IMR-90 (cell line): Measurements from ENCODE around the gene SPNS2. TPM values are rescaled to one million over a fixed set of nuclear protein-coding genes. Genes with fewer than 3 reads are reported as not detected.
A peak's percentile ranks its signal among the peaks of the same experiment; 100 is the strongest.

Experiments used
- ATAC-seq: fragments of 200-7000 bp; cut with Tn5 transposase; 2 replicates; pipeline ENCODE4 v1.9.1; 2020; ENCODE audit warnings: low read depth, mild to moderate bottlenecking, moderate library complexity
- BruUV-seq: library from RNA; stranded (reverse); fragments of 400-500 nt; replicated peaks from 2 replicates; lab custom pipeline; 2021; lab: Mats Ljungman, UMichigan
- CTCF ChIA-PET: fragments of 300-600 bp; formaldehyde crosslinking; extraction: SDS; loops from one replicate; lab custom pipeline; 2021; ENCODE audit warnings: antibody characterized with exemption; lab: Yijun Ruan, JAX
- POLR2A ChIA-PET: fragments of 300-600 bp; sonication (Branson Sonifier 250); formaldehyde crosslinking; loops from one replicate; lab custom pipeline; 2022; ENCODE audit warnings: antibody characterized with exemption; ENCODE audit not compliant: unreplicated experiment; lab: Charles Lee
- DNase-seq: peaks from one replicate; pipeline ENCODE4 v3.0.0; 2013
- H2AFZ ChIP-seq: replicated peaks from 2 replicates; pipeline ENCODE3; 2013; ENCODE audit warnings: low read length, mild to moderate bottlenecking; ENCODE audit not compliant: poor library complexity
- H2AK5ac ChIP-seq: 2 replicates; pipeline ENCODE4 v1.6.1; 2013; ENCODE audit warnings: low read depth, low read length, inconsistent platforms
- H2AK9ac ChIP-seq: replicated peaks from 2 replicates; pipeline ENCODE3; 2013; ENCODE audit warnings: mild to moderate bottlenecking, low read depth, low read length, moderate library complexity; ENCODE audit not compliant: poor library complexity
- H2BK120ac ChIP-seq: 2 replicates; pipeline ENCODE4 v1.6.1; 2013; ENCODE audit warnings: low read depth, low read length, inconsistent platforms
- H2BK15ac ChIP-seq: 3 replicates; pipeline ENCODE4 v1.6.1; 2013; ENCODE audit warnings: low read depth, low read length, inconsistent platforms
- H2BK20ac ChIP-seq: 2 replicates; pipeline ENCODE4 v1.6.1; 2013; ENCODE audit warnings: low read depth, mild to moderate bottlenecking, inconsistent platforms, low read length, moderate library complexity
- H2BK5ac ChIP-seq: 2 replicates; pipeline ENCODE4 v1.6.1; 2013; ENCODE audit warnings: mild to moderate bottlenecking, low read depth, low read length, inconsistent platforms; ENCODE audit not compliant: poor library complexity, severe bottlenecking
- H3K14ac ChIP-seq: replicated peaks from 2 replicates; pipeline ENCODE4 v1.6.1; 2013; ENCODE audit warnings: low read depth, low read length, inconsistent platforms
- H3K18ac ChIP-seq: 2 replicates; pipeline ENCODE4 v1.6.1; 2013; ENCODE audit warnings: low read depth, low read length, control low read depth
- H3K23ac ChIP-seq: 2 replicates; pipeline ENCODE4 v1.6.1; 2013; ENCODE audit warnings: low read depth, low read length, inconsistent platforms
- H3K27ac ChIP-seq: 2 replicates; pipeline ENCODE4 v1.5.1; 2013; ENCODE audit warnings: mild to moderate bottlenecking, control low read depth, low read length; ENCODE audit not compliant: insufficient read depth
- H3K27me3 ChIP-seq: 2 replicates; pipeline ENCODE4 v1.6.1; 2013; ENCODE audit warnings: low read length; ENCODE audit not compliant: control insufficient read depth, insufficient read depth
- H3K36me3 ChIP-seq: 2 replicates; pipeline ENCODE4 v1.6.1; 2013; ENCODE audit warnings: low read length, mixed read lengths; ENCODE audit not compliant: control insufficient read depth, insufficient read depth
- H3K4ac ChIP-seq: 2 replicates; pipeline ENCODE4 v1.6.1; 2013; ENCODE audit warnings: low read depth, low read length, inconsistent platforms
- H3K4me1 ChIP-seq: 2 replicates; pipeline ENCODE4 v1.6.1; 2013; ENCODE audit warnings: low read length, mixed read lengths; ENCODE audit not compliant: control insufficient read depth, insufficient read depth
- H3K4me2 ChIP-seq: 2 replicates; pipeline ENCODE4 v1.6.1; 2013; ENCODE audit warnings: low read depth, mild to moderate bottlenecking, control low read depth, low read length, moderate library complexity
- H3K4me3 ChIP-seq: 2 replicates; pipeline ENCODE4 v1.5.1; 2013; ENCODE audit warnings: low read depth, mild to moderate bottlenecking, control low read depth, low read length, moderate library complexity; ENCODE audit not compliant: insufficient read depth
- H3K56ac ChIP-seq: 2 replicates; pipeline ENCODE4 v1.6.1; 2013; ENCODE audit warnings: low read length, inconsistent platforms; ENCODE audit not compliant: insufficient read depth; ENCODE audit errors: extremely low read depth
- H3K79me1 ChIP-seq, 2 experiments: 2 replicates each; pipeline ENCODE4 v1.6.1; 2013; ENCODE audit warnings: low read length in 2 of 2, inconsistent platforms in 1 of 2, low read depth in 1 of 2
- H3K9ac ChIP-seq: 2 replicates; pipeline ENCODE4 v1.6.1; 2013; ENCODE audit warnings: low read depth, low read length, control low read depth
- H3K9me1 ChIP-seq: 2 replicates; pipeline ENCODE4 v1.6.1; 2013; ENCODE audit warnings: low read length, inconsistent platforms; ENCODE audit not compliant: insufficient read depth
- H3K9me3 ChIP-seq: 2 replicates; pipeline ENCODE4 v1.6.1; 2013; ENCODE audit warnings: low read length; ENCODE audit not compliant: control insufficient read depth, insufficient read depth
- H4K20me1 ChIP-seq: 2 replicates; pipeline ENCODE4 v1.6.1; 2013; ENCODE audit warnings: low read length, inconsistent platforms; ENCODE audit not compliant: insufficient read depth
- H4K5ac ChIP-seq: 2 replicates; pipeline ENCODE4 v1.6.1; 2013; ENCODE audit warnings: mild to moderate bottlenecking, low read depth, low read length, control low read depth
- H4K8ac ChIP-seq, 2 experiments: 2 replicates each; pipeline ENCODE4 v1.6.1; 2013; ENCODE audit warnings: low read depth in 2 of 2, low read length in 2 of 2, control low read depth in 1 of 2, inconsistent platforms in 1 of 2
- H4K91ac ChIP-seq: 2 replicates; pipeline ENCODE4 v1.6.1; 2013; ENCODE audit warnings: low read depth, low read length, inconsistent platforms; ENCODE audit not compliant: insufficient read depth
- BHLHE40 ChIP-seq: fragments of 150-350 bp; IDR thresholded peaks from 2 replicates; pipeline ENCODE4 v1.6.1; 2016; ENCODE audit warnings: mild to moderate bottlenecking, low read depth, low read length
- CEBPB ChIP-seq: IDR thresholded peaks from 2 replicates; pipeline ENCODE4 v1.6.1; 2012; ENCODE audit warnings: low read depth, low read length, improper control_type of control experiment
- CHD1 ChIP-seq: IDR thresholded peaks from 2 replicates; pipeline ENCODE4 v1.6.1; 2012; ENCODE audit warnings: low read depth, low read length, improper control_type of control experiment
- CTCF ChIP-seq: conservative IDR thresholded peaks from 2 replicates; pipeline ENCODE4 v1.5.1; 2012; ENCODE audit warnings: mild to moderate bottlenecking, low read depth, low read length, improper control_type of control experiment
- FOS ChIP-seq: fragments of 150-350 bp; IDR thresholded peaks from 2 replicates; pipeline ENCODE4 v1.6.1; 2016; ENCODE audit warnings: low read depth, low read length
- MAFK ChIP-seq: IDR thresholded peaks from 2 replicates; pipeline ENCODE4 v1.6.1; 2012; ENCODE audit warnings: low read depth, low read length, improper control_type of control experiment
- MAZ ChIP-seq: IDR thresholded peaks from 2 replicates; pipeline ENCODE4 v1.6.1; 2012; ENCODE audit warnings: low read depth, mild to moderate bottlenecking, low read length, improper control_type of control experiment, moderate library complexity, borderline replicate concordance
- MXI1 ChIP-seq: IDR thresholded peaks from 2 replicates; pipeline ENCODE4 v1.6.1; 2012; ENCODE audit warnings: low read depth, mild to moderate bottlenecking, low read length, moderate library complexity, borderline replicate concordance
- NFE2L2 ChIP-seq: fragments of 150-350 bp; IDR thresholded peaks from 2 replicates; pipeline ENCODE4 v1.6.1; 2016; ENCODE audit warnings: low read depth, mild to moderate bottlenecking, low read length
- POLR2A ChIP-seq: IDR thresholded peaks from 2 replicates; pipeline ENCODE4 v1.6.1; 2012; ENCODE audit warnings: mild to moderate bottlenecking, low read depth, low read length
- RAD21 ChIP-seq: IDR thresholded peaks from 2 replicates; pipeline ENCODE4 v1.6.1; 2012; ENCODE audit warnings: low read length, improper control_type of control experiment
- RCOR1 ChIP-seq: IDR thresholded peaks from 2 replicates; pipeline ENCODE4 v1.6.1; 2012; ENCODE audit warnings: mild to moderate bottlenecking, low read length, improper control_type of control experiment; ENCODE audit not compliant: insufficient replicate concordance
- RFX5 ChIP-seq: IDR thresholded peaks from 2 replicates; pipeline ENCODE4 v1.8.0; 2012; ENCODE audit warnings: low read depth, mild to moderate bottlenecking, low read length, moderate library complexity
- USF2 ChIP-seq: fragments of 150-350 bp; IDR thresholded peaks from 2 replicates; pipeline ENCODE4 v1.6.1; 2017; ENCODE audit warnings: mild to moderate bottlenecking, antibody characterized with exemption, low read length, low read depth
- whole genome bisulfite sequencing, 2 experiments: methylation state at CpG; one replicate each; pipeline versions ENCODE4 v1.1.5 to v1.1.7; 2013; ENCODE audit warnings: missing lambda C conversion rate in 2 of 2; ENCODE audit not compliant: insufficient read length in 1 of 2; ENCODE audit errors: extremely low coverage in 2 of 2; 5-methylcytosine and 5-hydroxymethylcytosine counted together
- dilution Hi-C: fragments of 300-500 bp; cut with HindIII; formaldehyde crosslinking; loops from one replicate; pipeline ENCODE4 v1.14.3; 2018; ENCODE audit warnings: low sequenced_read_pairs; ENCODE audit not compliant: unreplicated experiment
- in situ Hi-C: fragments of 300-500 bp; cut with MboI; formaldehyde crosslinking; loops from 3 replicates; pipeline ENCODE4 v1.14.3; 2019; ENCODE audit warnings: low sequenced_read_pairs, inconsistent platforms, mixed read lengths
- intact Hi-C: fragments of 100-400 bp; cut with micrococcal nuclease; formaldehyde crosslinking; loops from 2 replicates; pipeline ENCODE4 v1.10.0; 2022
- polyA plus RNA-seq, 3 experiments: library from polyadenylated mRNA; depleted of rRNA; stranded (reverse); fragments of >200 nt; gene quantifications; 2 replicates each; pipeline ENCODE4 v1.2.3, GENCODE V29; 2012; ENCODE audit warnings: low replicate concordance in 1 of 3
- total RNA-seq: library from RNA; depleted of rRNA; stranded (reverse); fragments of >200 nt; gene quantifications from 2 replicates; pipeline ENCODE4 v1.2.3, GENCODE V29; 2012

The SPNS2 gene
- total and polyA plus RNA-seq, 2 of the 4 experiments (the other 2 are of a cell fraction), result under 0.01 TPM; not detected in 1

- Histone ChIP-seq H4K20me1 (0 out of 2 replicates have a peak, but pooled peaks cover 3% of the 10 kb centered on the region), H3K23ac (no peak overlapping the region), H2BK20ac (no peak overlapping the region), H3K27ac (no peak overlapping the region), H2AFZ (no peak overlapping the region), H2BK5ac (no peak overlapping the region), H3K18ac (no peak overlapping the region), H3K36me3 (peaks cover 34% of the 10 kb centered on the region), H2BK15ac (no peak overlapping the region), H4K8ac (no peak overlapping the region), H2AK9ac (peak overlapping the region; percentile 52), H3K56ac (no peak overlapping the region), H3K9me3 (no peaks in the 10 kb centered on the region), H3K14ac (no peak overlapping the region), H3K9ac (0 out of 2 replicates have a peak overlapping the region, but pooled peaks have one; percentile 61), H2BK120ac (no peak overlapping the region), H3K4me1 (peaks cover 10% of the 10 kb centered on the region), H3K9me1 (peaks cover 5% of the 10 kb centered on the region; the same call in 1 of the 2 replicates), H3K27me3 (no peaks in the 10 kb centered on the region), H4K5ac (no peak overlapping the region), H2AK5ac (no peak overlapping the region), H3K4me2 (peak overlapping the region; percentile 95; the same call in 1 of the 2 replicates), H3K79me1 (peaks cover 9 to 36% of the 10 kb centered on the region in 2 experiments), H3K4ac (no peak overlapping the region), H3K4me3 (no peak overlapping the region), H4K91ac (no peak overlapping the region)
- dilution Hi-C loops, result no loop called here
- intact Hi-C loops, result no loop called here
- BruUV-seq, result no TSS peak
- CTCF ChIA-PET, result interaction anchor here (0.6 kb wide), 1 partner anchor 271 kb away, joined by 3 read pairs; no protein-coding TSS in a partner anchor
- 77% methylated on average over 5 of the region's 9 CpGs; no CpG with 5 or more reads in 1 of the 2 experiments for WGBS, 2 experiments
- TF ChIP-seq MAFK, result no peak
- no peak for TF ChIP-seq POLR2A
- TF ChIP-seq USF2, result no peak
- TF ChIP-seq CEBPB, result no peak
- TF ChIP-seq RAD21, result no peak
- TF ChIP-seq BHLHE40, result no peak
- no peak for TF ChIP-seq RFX5
- TF ChIP-seq RCOR1, result no peak
- no peak for TF ChIP-seq CTCF
- no peak for TF ChIP-seq CHD1
- no peak for TF ChIP-seq MXI1
- TF ChIP-seq NFE2L2, result no peak
- TF ChIP-seq MAZ, result no peak
- TF ChIP-seq FOS, result no peak
- POLR2A ChIA-PET, result no interaction called here
- in situ Hi-C loops, result loop anchor here (10.0 kb wide), 1 partner anchor 59 kb away; the partner anchor contains the start of gene SPNS2
- ATAC-seq, result no peak
- DNase-seq, result no peak
Observed at GRCh38 chr17:4553669-4554068, 55.0 kb downstream of the SPNS2 start.
